ENCODE data around the gene GRHPR.

The GRHPR gene

DNA sequence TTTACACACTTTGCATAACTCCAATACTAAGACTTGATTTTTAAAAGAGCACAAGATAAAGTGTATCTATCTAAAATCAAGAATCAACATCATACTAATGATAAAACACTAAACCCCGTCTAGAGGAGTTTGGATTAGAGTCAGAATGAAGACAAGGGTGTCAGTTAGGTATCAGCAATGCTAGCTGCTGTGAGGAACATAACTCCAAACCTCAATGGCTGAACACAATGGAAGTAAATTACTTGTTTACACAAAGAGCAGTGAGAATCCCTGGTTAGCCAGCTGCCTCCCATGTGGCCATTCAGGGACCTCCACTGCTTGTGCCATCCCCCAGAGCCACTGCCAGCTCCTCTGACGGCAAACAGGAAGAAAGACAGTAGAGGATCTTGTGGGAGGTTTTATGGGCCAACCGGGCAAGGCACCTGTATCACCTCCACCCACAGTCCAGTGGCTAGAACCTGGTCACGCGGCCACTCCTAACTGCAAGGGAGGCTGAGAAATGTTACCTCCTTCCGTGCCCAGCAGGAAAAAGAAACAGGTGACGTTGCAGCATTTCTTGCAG, 24.0 kb upstream of the GRHPR start:
- no peak for DNase-seq (ENCODE audit: low read depth in 3 of 3, low spot score in 1 of 3)

DNA sequence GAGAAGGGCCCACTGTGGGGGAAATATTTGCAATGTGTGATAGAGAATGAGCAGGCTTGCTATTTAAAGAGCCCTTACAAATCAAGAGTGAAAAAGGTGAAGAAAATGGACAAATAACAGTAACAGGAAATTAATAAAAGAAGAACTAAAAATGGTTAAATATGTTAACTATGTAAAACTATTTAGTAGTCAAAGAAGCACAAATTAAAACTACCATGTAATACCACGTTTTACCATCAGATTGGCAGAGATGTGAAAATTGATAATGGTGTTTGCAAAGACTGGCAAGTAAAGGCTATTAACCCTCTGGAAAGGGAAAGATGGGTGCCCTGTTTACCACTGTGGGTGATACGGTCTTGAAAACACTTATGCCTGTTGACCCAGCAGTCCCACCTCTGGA, 23.2 kb upstream of the GRHPR start:
- no peak for DNase-seq (ENCODE audit: low read depth in 3 of 3, low spot score in 1 of 3)

DNA sequence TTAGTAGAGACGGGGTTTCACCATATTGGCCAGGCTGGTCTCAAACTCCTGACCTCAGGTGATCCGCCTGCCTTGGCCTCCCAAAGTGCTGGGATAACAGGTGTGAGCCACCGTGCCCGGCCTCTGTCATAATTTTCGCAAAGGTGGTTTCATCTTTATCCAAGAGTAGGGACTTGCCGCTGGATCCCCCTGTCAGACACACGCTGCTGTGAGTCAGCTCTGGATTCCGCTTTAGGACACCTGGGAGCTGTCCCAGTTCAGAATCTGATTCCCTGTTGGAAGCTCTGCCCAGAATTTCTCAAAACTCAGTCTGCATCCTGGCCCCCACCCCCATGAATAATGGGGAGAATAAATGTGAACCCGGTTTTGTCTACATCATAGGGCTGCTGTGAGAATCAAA, 17.9 kb upstream of the GRHPR start:
- DNase-seq (ENCODE audit: low read depth in 3 of 3, low spot score in 1 of 3), result no peak

DNA sequence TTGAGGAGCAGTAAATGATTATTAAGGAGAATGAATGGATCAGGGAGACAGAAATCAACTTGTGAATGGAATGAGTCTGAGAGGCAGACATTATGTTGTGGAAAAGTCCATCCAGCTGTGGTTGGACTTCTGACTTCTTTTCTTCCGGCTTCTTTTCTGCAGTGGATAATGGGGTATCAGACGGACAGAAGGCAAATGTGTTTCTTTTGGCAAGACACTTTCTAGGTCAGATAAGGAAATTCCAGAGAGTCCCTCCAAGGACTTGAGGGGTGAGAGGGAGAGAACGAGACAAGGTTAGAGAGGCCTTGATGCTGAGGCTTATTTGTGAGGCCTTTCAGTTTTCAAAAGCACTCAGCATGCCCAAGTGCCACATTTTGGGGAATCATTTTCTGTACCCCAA, 17.1 kb upstream of the GRHPR start:
- DNase-seq (ENCODE audit: low read depth in 3 of 3, low spot score in 1 of 3), result no peak

DNA sequence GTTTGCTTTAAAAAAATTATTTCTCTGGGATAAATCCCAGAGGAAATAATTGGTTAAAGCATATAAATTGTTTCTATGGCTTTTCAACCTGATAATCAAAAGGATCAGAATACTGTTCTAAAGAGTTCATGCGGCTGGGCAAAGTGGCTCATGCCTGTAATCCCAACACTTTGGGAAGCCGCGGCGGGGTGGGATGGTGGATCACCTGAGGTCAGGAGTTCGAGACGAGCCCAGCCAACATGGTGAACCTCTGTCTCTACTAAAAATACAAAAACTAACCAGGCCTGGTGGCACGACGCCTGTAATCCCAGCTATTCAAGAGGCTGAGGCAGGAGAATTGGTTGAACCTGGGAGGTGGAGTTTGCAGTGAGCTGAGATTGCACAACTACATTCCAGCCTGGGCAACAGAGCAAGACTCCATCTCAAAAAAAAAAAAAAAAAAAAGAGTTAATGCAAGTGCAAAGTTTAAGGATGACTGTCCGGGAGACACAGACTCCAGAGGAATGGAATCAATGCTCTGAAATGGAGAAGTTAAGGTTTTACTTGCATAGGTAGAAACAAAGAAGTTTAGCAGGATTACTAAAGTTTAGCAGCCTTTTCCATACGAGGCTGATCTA, 16.6 kb upstream of the GRHPR start:
- no peak for DNase-seq (ENCODE audit: low read depth in 3 of 3, low spot score in 1 of 3)

DNA sequence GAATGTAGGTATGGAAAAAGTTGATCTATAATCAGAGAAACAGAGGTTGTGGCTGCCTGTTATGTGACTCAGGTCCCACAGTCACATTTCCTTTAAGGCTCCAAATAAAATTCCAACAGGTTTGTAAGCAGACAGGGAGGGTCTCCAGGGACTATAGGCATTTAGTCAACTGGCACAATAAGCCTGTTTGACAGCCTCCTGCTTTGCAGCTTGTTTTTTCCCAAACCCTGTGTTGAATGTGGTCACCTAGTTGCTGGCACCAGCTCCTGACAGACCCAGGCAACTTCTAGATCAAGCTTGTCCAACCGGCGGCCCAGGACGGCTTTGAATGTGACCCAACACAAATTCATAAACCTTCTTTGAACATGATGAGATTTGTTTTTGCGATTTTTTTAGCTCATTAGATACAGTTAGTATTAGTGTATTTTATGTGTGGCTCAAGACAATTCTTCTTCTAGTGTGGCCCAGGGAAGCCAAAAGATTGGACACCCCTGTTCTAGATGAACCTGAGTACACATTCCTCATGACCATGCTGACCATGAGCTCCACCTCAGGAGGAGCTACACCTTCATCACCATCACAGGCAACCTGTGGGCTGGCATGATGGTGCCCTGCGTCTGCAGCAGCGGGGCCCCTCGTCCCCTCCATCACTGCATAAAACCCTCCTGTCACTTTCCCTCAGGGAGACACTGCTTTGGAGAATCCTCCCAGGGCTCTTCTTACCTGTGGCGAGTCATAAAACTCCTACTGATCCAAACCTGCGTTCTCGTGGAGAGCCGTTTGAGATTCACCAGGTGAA, 15.7 kb upstream of the GRHPR start:
- DNase-seq (ENCODE audit: low read depth in 3 of 3, low spot score in 1 of 3), result no peak

DNA sequence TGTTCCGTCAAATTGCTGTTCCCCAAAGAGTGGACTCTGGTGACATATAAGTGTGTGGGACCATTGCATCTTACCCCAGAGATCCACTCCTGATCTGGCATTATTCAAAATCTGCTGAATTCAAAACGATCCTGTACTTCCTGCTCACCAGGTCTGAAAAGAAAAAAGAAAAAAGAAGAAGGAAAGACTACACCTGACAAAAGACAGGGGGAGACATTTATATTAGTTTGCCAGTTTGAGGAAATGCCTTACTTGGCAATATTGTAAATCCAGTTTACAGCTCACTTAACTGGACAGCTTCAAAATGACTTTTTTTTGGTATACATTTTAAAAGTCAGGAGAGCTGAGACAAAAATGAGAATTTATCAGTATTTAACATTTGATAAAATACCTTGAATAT, 15.0 kb upstream of the GRHPR start:
- no peak for DNase-seq (ENCODE audit: low read depth in 3 of 3, low spot score in 1 of 3)

DNA sequence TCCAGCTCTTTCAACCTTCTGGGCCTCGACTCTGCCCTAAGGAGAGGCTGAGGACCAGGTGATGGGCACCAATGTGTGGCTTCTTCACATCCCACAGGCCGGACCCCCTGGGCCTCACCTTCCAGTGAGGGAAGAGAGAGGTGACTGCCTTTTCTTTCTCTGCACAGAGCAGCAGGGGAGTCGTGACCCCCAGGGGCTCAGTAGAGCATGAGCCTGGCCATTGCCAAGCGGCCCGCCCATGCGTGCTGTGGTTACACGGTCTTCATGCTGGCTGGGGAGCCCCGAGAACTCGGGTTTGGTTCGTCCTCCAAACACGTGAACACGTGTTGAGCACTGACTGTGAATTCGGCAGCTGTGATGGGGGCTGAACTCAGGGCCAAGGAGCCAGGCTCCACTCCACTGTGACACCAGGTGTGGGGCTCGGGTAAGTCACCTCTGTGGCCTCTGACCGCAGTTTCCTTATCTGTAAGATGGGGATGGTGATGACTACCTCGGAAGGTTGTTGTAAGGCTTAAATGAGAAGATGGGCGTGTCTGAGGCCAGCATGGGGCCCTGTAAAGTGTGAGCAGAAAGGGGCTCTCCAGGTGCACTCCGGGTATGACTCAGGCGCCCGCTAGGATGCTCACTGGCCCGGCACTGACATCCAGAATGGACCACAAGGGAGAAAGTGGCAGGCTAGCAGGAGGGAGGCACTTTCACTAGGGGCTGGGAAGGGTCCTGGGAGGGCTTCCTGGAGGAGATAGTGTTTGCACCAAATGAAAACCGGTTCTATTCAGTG, 13.4 kb upstream of the GRHPR start:
- DNase-seq (ENCODE audit: low read depth in 3 of 3, low spot score in 1 of 3), result peak; percentile 22 to 32 (median 28)

DNA sequence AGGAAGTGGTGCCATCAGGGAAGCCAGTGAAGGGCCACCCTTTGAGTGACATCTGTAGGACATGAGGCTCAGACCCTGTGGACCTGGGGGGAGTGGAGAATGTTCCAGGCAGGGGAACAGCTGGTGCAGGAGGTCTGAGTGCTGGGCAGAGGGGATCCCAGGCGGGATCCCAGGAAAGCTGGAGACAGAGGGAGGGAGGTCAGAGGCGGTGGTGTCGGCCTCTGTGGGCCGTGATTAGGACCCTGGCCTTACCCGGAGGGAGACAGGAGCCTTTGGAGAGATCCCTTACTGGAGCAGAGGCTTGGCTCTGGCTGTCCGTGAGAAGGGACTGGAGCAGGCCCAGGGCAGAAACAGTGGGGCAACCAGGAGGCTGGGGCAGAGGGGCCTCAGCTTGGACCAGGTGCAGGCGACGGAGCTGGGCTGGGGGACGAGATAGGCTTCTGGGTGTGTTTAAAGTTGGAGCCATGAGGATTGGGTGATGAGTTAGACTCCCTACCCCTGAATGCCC, 12.1 kb upstream of the GRHPR start:
- no peak for DNase-seq (ENCODE audit: low read depth in 3 of 3, low spot score in 1 of 3)

DNA sequence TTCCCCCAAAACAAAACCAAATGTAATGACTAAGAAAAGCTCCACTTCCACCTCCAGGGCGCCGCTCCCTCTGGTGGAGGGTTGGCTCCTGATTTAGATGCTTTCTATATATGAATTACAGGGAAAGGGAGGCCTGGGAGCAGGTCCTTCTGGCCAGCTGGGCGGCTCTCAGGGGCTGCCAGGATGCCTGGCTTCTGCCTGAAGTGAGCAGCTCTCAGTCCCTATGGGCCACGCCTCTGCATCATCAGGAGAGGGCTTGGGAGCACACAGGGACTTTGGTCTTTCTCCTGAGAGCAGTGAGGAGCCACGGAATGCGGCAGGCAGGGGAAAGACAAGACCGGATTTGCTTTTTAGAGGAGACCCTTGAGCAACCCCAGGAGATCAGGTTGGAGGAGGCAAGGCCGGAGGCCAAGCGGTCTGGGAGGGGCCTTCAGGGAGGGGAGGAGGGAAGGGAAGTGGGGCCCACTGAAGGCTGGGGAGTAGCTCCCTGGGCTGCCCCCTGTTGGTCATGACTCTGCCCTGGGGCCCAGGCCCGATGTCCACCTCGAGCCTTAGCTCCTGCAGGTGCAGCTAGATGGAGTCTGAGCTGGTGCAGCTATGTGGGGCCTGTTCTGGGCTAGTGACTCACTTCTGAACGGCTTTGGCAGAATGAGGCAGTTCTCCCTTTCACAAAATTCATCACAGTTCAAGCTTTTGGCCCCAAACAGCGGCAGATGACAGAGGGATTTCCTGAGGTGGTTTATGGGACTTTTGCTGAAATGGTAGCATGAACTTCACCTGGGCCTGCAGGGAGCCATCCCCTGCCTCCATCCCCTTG, 11.3 kb upstream of the GRHPR start:
- no peak for DNase-seq (ENCODE audit: low read depth in 3 of 3, low spot score in 1 of 3)

DNA sequence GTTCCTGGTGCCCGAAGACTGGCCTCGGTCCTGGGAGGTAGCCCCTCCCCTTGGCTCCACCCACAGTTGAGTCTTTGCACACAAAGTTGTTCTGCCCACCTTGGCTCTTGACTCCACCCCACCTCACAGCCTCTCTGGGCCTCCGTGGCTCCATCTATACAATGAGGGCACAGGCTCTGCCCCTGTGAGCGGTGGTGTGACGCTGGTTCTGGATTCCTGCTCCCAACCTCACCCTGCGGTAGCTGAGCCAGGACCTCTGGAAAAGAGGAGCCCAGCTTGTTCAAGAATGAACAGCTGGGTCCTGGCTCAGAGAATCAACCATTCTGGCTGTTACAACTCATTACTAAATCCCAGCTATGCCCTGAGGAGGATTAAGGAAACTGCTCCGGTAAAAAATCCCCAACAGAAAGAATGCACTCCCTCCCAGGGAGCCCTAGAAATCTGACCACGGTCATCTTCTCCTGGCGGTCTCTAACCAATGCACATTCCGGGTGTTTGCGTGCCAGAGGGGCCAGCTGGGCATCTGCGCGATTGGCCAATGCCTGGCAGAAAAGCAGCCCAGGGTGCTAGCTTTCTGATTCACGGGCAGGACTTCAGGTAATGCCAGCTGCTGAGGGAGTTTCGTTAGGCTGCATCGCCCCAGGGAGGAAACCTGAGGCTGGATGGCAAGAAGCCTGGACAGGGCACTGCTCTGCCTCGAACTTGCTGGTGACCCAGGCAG, 9.9 kb upstream of the GRHPR start:
- no peak for DNase-seq (ENCODE audit: low read depth in 3 of 3, low spot score in 1 of 3)

DNA sequence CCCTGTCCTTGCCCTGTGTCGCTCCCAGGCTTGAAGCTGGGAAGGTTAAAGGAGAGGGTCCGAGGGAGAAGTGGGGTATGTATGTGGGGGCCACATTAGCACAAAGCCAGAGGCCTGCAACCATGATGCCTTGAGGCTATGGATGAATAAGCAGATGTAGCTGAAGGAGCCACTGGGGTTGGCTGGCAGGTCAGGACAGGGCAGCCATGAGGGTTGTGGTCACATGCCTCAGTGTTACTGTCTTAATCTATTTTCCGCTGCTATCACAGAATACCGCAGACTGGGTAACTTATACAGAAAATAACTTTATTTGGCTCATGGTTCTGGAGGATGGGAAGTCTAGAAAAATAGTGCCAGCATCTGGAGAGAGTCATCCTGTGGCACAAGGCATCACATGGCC, 9.2 kb upstream of the GRHPR start:
- DNase-seq (ENCODE audit: low read depth in 3 of 3, low spot score in 1 of 3), result no peak

DNA sequence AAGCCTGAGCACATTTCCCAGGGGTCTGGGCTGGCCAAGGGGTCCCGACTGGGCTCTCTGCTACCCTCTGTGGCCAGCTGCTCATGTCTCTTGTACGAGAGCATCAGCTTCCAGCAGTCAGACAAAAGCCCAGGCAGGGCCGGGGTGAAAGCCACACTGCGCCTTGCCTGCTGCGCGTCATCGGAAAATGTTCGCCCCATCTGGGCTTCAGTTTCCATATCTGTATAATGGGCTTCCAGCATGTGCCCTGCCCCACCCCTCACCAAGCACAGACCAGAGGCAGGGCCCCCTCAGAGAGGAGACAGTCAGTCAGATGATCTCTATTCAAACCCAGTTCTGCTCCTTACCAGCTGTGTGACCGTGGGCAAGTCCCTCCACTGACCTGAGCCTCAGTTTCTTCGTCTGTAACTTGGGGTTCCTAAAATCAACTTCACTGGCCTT, 8.0 kb upstream of the GRHPR start:
- DNase-seq (ENCODE audit: low read depth in 3 of 3, low spot score in 1 of 3), result no peak

DNA sequence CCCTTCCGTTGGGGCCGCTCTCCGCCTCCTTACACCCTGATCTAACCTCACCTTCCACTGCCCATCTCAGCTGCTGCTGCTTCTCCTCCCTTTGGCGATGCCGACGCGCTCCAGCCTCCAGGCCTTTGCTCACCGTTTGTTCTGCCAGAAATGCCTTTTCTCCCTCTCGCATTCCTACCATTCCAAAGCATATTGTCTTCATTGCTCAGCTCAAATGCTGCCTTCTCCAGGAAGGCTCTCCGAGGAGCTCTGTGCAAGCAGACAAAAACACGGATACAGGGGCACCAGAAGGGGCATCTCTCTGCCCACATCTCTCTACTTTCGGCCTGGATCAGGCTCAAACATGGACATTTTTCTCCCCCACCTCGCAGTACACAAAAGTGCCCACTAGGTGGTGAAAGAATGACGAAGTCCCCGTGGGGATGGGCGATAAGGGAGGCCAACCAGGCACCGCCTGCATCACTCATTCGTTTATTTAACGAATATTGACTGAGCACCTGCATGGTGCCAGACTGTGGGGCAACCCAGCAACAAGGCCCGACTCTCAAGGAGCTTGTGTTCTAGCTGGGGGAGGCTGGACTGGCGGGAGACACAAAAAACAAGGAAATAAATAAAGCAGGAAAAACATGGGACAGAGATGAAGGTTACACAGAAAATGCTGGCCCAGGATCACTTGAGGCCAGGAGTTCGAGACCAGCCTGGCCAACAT, 7.3 kb upstream of the GRHPR start:
- DNase-seq (ENCODE audit: low read depth in 3 of 3, low spot score in 1 of 3), result peak; percentile 22 to 56 (median 52)

DNA sequence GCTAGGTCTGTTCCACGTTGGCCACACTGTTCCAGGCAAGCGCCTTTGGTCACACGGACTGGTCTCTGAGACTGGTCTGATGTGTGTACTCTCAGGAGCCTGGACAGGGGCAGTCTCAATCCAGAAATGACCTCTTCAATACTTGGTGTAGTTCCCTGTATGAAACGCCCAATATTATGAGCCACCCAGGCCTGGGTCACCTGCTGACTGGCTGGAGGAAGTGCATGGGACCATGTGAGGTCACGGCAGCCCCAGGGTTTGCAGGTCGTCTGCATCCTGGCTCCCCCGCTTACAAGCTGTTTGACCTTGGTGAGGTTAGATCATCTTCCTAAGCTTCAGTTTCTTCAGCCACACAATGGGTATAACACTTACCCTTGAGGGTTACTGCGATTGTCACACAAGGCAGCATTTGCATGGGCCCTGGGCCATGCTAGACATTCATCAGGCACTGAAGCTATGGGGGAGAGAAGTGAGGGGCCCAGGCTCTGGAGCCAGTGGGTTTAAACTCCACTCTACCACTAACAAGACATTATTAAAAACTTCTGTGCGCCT, 5.2 kb upstream of the GRHPR start:
- no peak for DNase-seq (ENCODE audit: low read depth in 3 of 3, low spot score in 1 of 3)

DNA sequence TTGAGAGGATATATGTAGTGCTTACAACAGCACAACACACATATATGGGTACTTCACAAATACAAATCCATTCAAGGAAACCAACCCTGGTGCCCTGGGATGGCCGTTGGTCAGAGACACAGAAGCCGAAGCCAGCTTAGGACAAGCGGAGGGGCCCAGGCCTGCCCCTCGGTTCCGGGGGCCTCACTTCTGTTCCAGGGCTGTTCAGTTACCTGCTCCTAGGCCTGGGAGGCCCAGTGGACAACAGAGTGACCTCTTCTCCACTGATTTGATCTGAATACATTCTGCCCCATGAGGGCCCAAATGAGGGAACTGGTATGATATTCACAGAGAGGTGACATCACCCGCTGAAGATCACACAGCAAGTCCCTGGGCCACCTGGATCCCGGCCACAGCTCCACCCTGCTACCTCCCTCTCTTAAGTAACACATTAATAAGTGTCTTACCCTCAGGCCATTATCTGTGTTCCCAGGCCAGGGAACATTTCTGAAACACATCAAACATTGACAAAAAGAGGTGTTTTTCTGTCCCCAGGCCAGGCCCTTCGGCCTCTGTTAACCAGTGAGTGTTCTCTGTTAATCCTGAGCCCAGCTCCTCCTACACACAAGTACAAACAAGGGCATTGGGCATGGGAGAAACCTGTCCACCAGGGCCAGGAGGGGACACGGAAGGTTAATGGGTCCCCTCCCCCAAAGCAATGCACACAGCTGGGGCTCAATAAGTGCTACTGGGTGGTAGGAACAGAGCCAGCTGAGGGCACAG, 4.5 kb upstream of the GRHPR start:
- DNase-seq (ENCODE audit: low read depth in 3 of 3, low spot score in 1 of 3), result no peak

DNA sequence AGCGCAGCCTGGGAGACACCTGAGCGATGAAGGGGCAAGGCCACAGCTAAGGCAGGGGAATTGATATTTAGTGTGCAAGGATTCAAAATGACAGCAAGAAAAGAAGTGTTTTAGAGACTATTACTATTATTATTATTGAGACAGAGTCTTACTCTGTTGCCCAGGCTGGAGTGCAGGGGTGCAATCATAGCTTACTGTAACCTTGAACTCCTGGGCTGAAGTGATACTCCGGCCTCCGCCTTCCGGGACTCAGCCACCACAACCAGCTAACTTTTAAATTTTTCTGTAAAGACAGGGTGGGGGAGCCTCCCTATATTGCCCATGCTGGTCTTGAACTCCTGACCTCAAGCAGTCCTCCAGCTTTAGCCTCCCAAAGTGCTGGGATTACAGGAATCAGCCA, 3.3 kb upstream of the GRHPR start:
- DNase-seq (ENCODE audit: low read depth in 3 of 3, low spot score in 1 of 3), result no peak

All from stimulated activated CD4-positive, alpha-beta T cell treated with anti-CD3 and anti-CD28 coated beads, TNF-alpha, amount 100 ng/mL, for 1 hour (primary cell).